ENCODE data around the gene PTH2.

The PTH2 gene

GRCh38 chr19:49409441-49410029 is 13.7 kb downstream of the PTH2 start:
- DNase-seq: no peak

GRCh38 chr19:49408816-49409440 is 14.3 kb downstream of the PTH2 start:
- no peak for DNase-seq

- DNase-seq: no peak
Measured at GRCh38 chr19:49407482-49408015, 15.7 kb downstream of the PTH2 start.

DNA sequence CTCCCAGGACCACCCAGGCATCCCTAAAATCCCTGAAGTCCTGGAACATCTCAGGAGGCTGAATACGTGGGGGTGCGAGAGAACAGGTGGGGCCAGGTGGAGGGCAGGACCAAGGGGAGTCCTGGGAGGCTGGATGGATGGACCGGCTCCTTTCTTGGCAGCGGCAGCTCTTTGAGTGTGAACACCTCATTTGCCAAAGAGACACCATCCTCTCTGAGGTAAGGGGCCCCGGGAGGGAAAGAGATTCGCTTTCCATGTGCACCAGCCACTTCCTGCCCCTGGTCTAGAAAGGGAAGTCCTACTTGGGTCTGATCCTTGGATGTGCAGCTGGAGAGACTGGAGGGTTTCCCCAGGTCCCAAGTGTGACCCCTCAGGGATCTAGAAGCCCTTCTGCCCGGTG is 16.2 kb downstream of the PTH2 start:
- DNase-seq: no peak

DNA sequence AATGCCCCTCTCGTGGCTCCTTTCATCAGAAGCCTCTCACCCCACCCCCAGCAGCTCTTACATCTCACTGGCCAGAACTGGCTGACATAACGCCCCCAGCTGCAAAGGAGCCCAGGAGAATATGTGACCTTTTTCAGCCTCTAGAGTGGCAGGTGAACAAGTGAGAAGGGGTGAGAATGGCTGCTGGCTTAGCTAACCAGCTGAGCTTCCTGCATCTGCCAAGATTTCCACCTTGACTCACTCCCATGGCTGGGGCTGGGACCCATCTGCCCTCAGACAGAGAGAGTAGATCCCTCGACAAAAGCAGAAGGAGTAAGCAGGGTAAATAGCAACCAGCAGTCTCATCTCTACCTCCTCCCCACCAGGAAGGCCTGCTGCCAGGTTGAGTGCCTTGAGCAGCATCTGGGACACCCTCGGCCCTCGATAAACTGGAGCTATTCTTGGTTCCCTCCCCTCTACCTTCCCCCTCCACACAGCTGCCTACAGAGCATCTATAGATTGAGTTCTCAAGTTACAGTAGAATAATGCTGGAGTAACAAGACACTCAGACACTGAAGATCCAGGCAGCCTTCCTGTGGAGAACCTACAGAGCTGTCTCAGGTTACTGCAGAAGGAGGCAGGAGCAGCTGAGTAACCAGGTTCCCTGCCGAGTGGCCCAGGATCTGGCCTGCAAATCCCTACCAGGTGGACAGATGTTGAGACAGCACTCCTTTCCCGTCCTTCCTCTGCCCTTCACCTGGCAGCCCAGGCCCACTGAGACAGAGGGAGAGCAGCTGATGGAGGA is 19.6 kb downstream of the PTH2 start:
- DNase-seq: no peak

GRCh38 chr19:49400029-49400428 is 23.2 kb downstream of the PTH2 start:
- no peak for DNase-seq

GRCh38 chr19:49398931-49399330 is 24.3 kb downstream of the PTH2 start:
- DNase-seq: no peak

- no peak for DNase-seq
Measured at GRCh38 chr19:49398001-49398615, 25.1 kb downstream of the PTH2 start.

DNA sequence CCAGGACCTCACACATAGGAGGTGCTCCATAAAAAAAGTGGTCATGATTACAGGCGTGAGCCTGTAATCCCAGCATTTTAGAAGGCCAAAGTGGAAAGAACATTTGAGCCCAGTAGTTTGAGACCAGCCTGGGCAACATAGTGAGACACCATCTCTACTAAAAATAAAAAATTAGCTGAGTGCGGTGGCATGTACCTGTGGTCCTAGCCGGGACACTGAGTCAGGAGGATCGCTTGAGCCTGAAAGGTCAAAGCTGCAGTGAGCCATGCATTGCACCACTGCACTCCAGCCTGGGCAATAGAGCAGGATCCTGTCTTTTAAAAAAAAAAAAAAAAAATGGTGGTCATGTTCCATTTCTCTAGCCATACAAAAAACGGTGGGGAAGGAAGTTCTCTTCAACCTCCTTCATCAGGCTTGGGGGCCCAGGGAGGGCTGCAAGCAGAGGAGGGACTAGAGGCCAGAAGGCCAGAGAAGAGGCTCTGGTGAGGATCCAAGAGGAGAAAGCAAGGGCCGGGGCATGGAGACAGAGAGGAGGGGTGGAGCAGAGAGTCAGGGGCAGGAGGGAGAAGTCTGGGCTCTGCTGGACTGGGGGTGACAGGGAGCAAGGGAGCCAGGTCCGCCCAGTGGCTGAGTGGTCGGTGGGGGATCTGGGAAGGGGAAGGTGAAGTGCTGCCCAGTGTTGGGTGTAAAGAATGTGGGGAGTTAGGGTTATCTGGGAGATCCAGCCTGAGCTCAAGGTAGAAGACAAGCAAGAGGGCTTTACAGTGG is 26.3 kb downstream of the PTH2 start:
- DNase-seq: no peak

GRCh38 chr19:49395581-49396407 is 27.4 kb downstream of the PTH2 start:
- no peak for DNase-seq

DNA sequence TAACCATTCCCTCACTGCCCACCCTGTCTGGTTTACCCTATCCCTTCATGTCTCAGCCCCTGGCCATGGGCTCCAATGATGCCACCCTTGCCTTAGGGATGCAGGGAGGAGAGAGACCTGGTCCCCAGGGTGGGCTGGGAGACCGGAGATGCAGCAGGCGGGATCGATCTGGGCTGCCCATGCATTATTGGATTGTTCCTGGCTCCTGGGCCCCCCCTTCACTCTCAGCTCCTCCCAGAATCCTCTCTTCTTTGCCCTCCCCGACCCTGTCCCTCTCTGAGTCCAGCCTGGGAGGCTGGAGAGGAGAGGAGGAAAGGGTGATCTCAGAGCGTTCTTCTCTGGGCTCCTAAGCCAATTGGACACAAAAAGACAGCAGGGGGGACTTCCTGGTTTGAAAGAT is 29.4 kb downstream of the PTH2 start:
- DNase-seq: no peak

- DNase-seq: peak; percentile 34 to 73 (median 51)
Measured at GRCh38 chr19:49391581-49392399, 31.5 kb downstream of the PTH2 start.

- DNase-seq: no peak
Measured at GRCh38 chr19:49390929-49391359, 32.3 kb downstream of the PTH2 start.

- DNase-seq: no peak
Measured at GRCh38 chr19:49390131-49390928, 32.9 kb downstream of the PTH2 start.

GRCh38 chr19:49389406-49389805 is 33.8 kb downstream of the PTH2 start:
- no peak for DNase-seq

DNA sequence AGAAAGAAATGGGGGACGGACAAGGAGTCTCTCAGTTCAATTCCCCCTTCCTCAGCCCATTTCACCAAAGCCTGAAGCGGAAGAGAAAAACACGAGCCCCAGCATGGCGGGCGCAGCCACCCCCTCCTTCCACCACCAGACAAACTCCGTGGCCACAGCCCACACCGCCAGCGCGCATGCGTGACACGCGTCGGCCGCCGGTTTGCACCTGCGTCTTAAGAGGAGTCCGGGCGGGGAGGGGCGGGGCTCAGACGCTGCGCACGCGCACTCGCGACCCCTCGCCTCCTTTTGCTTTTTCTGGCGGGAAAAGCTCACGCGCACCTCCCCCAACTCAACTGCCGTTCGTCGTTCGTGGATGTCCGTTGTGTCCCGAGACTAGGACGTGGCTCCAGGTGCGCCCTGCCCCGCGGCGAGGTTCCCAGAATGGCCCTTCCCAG is 35.3 kb downstream of the PTH2 start, which contains the start of gene KASH5:
KASH5 (plus strand) TSS at position 314 of the 437 bp plus-strand sequence. CDS start 2,635 bp downstream, outside the sequence.
- DNase-seq: peak; percentile 52 to 78 (median 58)

- DNase-seq: no peak
Measured at GRCh38 chr19:49383599-49383998, 39.6 kb downstream of the PTH2 start.

GRCh38 chr19:49382639-49383038 is 40.6 kb downstream of the PTH2 start:
- no peak for DNase-seq

GRCh38 chr19:49380391-49380790 is 42.9 kb downstream of the PTH2 start:
- DNase-seq: no peak

GRCh38 chr19:49378512-49378911 is 44.7 kb downstream of the PTH2 start:
- DNase-seq: no peak

Measured in activated naive CD4-positive, alpha-beta T cell (primary cell).